ENCODE results near the gene SMIM23. TPM values are rescaled to one million over a fixed set of nuclear protein-coding genes. Genes with fewer than 3 reads are reported as not detected.

The SMIM23 gene
- total RNA-seq: not detected

DNA sequence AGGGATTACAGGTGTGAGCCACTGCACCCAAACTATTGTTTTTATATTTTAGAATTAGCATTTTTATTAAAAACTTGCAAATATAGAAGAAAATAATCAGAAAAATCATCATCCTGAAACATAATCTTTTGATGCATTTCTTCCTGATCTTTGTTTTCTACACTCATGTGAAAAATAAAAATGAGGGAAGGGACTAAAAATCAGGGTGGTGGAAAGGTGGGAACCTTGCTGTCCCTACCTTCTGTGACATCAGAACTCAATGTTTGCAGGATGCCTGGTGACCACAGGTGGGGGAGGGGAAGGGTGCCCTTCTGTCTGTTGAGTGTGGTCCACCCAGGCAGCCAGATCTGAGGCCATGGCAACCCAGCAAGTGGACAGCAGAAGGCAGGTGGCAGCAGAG lies at the start of gene SMIM23:
SMIM23 (plus strand) TSS at position 301 of the 400 bp plus-strand sequence; CDS start at position 356, 55 bp downstream.
- no peaks in the 10 kb centered on the region for H3K36me3 ChIP-seq
- no peak for DNase-seq
- TF ChIP-seq POLR2A (IDR thresholded peaks at IDR 0.05) (no peak), POLR2AphosphoS5 (IDR thresholded peaks at IDR 0.05) (no peak), EP300 (IDR thresholded peaks at IDR 0.05; ENCODE audit: low read depth) (no peak)
- TF ChIP-seq, protein P1, sequence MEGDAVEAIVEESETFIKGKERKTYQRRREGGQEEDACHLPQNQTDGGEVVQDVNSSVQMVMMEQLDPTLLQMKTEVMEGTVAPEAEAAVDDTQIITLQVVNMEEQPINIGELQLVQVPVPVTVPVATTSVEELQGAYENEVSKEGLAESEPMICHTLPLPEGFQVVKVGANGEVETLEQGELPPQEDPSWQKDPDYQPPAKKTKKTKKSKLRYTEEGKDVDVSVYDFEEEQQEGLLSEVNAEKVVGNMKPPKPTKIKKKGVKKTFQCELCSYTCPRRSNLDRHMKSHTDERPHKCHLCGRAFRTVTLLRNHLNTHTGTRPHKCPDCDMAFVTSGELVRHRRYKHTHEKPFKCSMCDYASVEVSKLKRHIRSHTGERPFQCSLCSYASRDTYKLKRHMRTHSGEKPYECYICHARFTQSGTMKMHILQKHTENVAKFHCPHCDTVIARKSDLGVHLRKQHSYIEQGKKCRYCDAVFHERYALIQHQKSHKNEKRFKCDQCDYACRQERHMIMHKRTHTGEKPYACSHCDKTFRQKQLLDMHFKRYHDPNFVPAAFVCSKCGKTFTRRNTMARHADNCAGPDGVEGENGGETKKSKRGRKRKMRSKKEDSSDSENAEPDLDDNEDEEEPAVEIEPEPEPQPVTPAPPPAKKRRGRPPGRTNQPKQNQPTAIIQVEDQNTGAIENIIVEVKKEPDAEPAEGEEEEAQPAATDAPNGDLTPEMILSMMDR (IDR thresholded peaks at IDR 0.05): no peak
- no peaks in the 10 kb centered on the region for H3K4me1 ChIP-seq
- H3K27ac ChIP-seq: no peak within 1 kb of the TSS
- H3K4me3 ChIP-seq: no peak within 1 kb of the TSS
- intact Hi-C loops (cut with DNase I; ENCODE audit: low total_unique reads) (no loop called here), in situ Hi-C loops (cut with MboI; ENCODE audit: low pct_ligation_motif_present in 1 of 4, low pct_unique_long_range_greater_than_20kb in 1 of 4, low sequenced_read_pairs in 3 of 4) (no loop called here)
- no peaks in the 10 kb centered on the region for H3K9me3 ChIP-seq
- peaks cover 5% of the 10 kb centered on the region for H3K27me3 ChIP-seq

DNA sequence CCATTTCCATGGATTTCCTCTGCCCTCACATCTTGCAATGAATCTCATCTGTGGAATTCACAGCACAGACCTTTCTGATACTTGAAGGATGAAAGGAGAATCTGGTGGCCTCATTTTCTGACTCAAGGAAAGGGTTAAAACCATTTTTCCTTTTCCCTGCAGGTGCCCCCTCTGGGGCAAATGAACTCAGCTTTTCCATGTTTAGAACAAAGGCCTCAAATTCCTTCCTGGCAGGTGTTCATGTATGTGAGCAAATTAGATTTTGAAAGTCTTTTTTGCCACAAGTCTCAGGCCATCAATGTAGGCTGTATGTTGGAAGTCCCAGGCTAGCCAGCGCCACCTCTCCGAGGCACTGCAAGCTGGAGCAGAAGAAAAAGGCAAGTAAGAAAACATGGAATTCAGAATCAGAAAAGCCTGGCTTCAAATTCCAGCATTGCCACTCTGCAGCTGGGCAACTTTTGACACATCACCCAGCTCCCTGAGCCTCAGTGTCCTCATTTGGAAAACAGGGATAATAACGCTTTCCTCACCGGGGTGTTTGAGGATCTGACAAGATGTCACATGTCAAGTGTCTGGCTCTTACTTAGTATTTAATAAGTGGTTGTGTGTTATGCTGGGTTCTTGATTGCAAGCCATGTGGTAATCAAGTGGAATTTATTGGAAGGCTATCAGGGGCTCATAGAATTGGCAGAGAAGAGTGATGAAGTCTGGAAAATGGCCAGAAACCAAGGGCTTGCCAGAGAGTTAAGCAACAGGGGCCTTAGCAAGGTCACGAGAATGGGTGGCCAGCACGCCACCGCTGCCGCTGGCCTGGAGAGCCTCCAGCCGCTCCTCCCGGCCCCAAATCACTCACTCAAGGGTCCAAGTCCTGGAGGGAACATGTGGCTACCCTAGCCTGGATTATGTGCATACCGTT lies 48.4 kb upstream of the SMIM23 start:
- TF ChIP-seq, protein P1 (IDR thresholded peaks at IDR 0.05): no peak
- TF ChIP-seq POLR2A (IDR thresholded peaks at IDR 0.05) (no peak), EP300 (IDR thresholded peaks at IDR 0.05; ENCODE audit: low read depth) (no peak), POLR2AphosphoS5 (IDR thresholded peaks at IDR 0.05) (no peak)
- Histone ChIP-seq H3K9me3 (no peaks in the 10 kb centered on the region), H3K27ac (no peak overlapping the region), H3K4me1 (no peaks in the 10 kb centered on the region), H3K27me3 (no peaks in the 10 kb centered on the region), H3K36me3 (no peaks in the 10 kb centered on the region), H3K4me3 (no peak overlapping the region)
- DNase-seq: no peak
- 69 to 80% methylated on average over 2 to 11 of the region's 11 CpGs for WGBS, 2 donors (ENCODE audit: low coverage in 1 of 2)
- intact Hi-C loops (cut with DNase I; ENCODE audit: low total_unique reads): no loop called here
- in situ Hi-C loops (cut with MboI; ENCODE audit: low pct_ligation_motif_present in 1 of 4, low pct_unique_long_range_greater_than_20kb in 1 of 4, low sequenced_read_pairs in 3 of 4): no loop called here

DNA sequence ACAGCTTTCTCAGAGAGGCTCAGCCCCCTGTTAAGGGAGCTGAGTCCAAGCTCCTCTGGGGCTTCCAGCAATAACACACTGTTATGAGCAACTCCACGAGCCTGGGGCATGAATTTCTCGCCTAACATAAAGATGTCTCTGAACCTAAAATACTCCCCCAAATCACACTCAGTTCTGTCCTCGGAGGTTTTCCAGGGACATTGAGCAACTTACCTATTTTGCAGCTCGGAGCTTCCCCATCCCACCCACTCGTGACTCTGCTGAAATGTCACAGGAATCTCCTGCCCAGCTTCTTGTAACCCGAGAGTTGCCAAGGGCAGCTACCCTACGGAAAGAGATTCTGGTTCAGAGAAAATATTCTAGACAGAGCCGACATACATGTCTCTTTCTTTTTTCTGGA lies 47.1 kb upstream of the SMIM23 start:
- no peak overlapping the region for H3K4me3 ChIP-seq
- intact Hi-C loops (cut with DNase I; ENCODE audit: low total_unique reads) (no loop called here), in situ Hi-C loops (cut with MboI; ENCODE audit: low pct_ligation_motif_present in 1 of 4, low pct_unique_long_range_greater_than_20kb in 1 of 4, low sequenced_read_pairs in 3 of 4) (no loop called here)
- H3K27ac ChIP-seq: no peak overlapping the region
- WGBS, 2 donors (ENCODE audit: low coverage in 1 of 2): 69 to 81% methylated on average over 3 to 8 of the region's 8 CpGs
- H3K4me1 ChIP-seq: no peaks in the 10 kb centered on the region
- H3K27me3 ChIP-seq: no peaks in the 10 kb centered on the region
- TF ChIP-seq POLR2AphosphoS5 (IDR thresholded peaks at IDR 0.05) (no peak), EP300 (IDR thresholded peaks at IDR 0.05; ENCODE audit: low read depth) (no peak), POLR2A (IDR thresholded peaks at IDR 0.05) (no peak)
- TF ChIP-seq, protein P1 (IDR thresholded peaks at IDR 0.05): no peak
- DNase-seq: no peak
- H3K9me3 ChIP-seq: no peaks in the 10 kb centered on the region
- H3K36me3 ChIP-seq: no peaks in the 10 kb centered on the region

DNA sequence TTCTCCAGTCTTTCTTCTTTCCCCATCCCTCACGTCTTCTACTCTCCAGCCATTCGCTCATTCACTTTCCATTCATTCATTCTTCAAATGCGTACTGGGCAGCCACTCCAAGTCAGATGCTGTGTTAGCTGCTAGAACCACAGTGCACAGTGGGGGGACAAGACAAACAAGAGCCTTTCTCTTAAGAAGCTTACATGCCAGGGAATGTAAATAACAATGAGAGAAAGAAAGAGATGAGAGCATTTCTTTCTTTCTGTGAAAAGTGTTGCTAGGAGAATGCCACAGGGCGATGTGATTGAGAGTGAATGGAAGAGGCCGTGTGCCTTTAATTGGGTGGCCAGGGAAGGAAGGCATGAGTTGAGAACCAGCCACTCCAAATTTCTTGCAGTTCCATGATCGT lies 46.3 kb upstream of the SMIM23 start:
- TF ChIP-seq, protein P1 (IDR thresholded peaks at IDR 0.05): no peak
- TF ChIP-seq POLR2AphosphoS5 (IDR thresholded peaks at IDR 0.05): no peak
- no peak for TF ChIP-seq POLR2A (IDR thresholded peaks at IDR 0.05)
- TF ChIP-seq EP300 (IDR thresholded peaks at IDR 0.05; ENCODE audit: low read depth): no peak
- H3K4me1 ChIP-seq: no peaks in the 10 kb centered on the region
- in situ Hi-C loops (cut with MboI; ENCODE audit: low pct_ligation_motif_present in 1 of 4, low pct_unique_long_range_greater_than_20kb in 1 of 4, low sequenced_read_pairs in 3 of 4): no loop called here
- no peaks in the 10 kb centered on the region for H3K9me3 ChIP-seq
- H3K36me3 ChIP-seq: no peaks in the 10 kb centered on the region
- no peak overlapping the region for H3K4me3 ChIP-seq
- no peaks in the 10 kb centered on the region for H3K27me3 ChIP-seq
- 78 to 92% methylated on average over 4 to 6 of the region's 6 CpGs for WGBS, 2 donors (ENCODE audit: low coverage in 1 of 2)
- intact Hi-C loops (cut with DNase I; ENCODE audit: low total_unique reads): no loop called here
- H3K27ac ChIP-seq: no peak overlapping the region
- DNase-seq: no peak
